ENCODE results near the gene RIMKLA.

- TF ChIP-seq POLR2A (IDR thresholded peaks at IDR 0.05; ENCODE audit: low read depth, low read length) = no peak
- no peak for TF ChIP-seq TAF1 (IDR thresholded peaks at IDR 0.05; ENCODE audit: borderline replicate concordance, low read depth, low read length)
Observed at GRCh38 chr1:42332877-42333276, 47.7 kb upstream of the RIMKLA start.

All from GM12892 (cell line).